GM12801 (cell line): ENCODE data around the gene CXCL6.

Source experiments
- TF ChIP-seq, protein P1 (sequence below): IDR thresholded peaks from one replicate; pipeline ENCODE4 v1.5.1; 2011; ENCODE audit warnings: control low read depth; ENCODE audit not compliant: insufficient read length; ENCODE audit errors: extremely low read depth

The CXCL6 gene

DNA sequence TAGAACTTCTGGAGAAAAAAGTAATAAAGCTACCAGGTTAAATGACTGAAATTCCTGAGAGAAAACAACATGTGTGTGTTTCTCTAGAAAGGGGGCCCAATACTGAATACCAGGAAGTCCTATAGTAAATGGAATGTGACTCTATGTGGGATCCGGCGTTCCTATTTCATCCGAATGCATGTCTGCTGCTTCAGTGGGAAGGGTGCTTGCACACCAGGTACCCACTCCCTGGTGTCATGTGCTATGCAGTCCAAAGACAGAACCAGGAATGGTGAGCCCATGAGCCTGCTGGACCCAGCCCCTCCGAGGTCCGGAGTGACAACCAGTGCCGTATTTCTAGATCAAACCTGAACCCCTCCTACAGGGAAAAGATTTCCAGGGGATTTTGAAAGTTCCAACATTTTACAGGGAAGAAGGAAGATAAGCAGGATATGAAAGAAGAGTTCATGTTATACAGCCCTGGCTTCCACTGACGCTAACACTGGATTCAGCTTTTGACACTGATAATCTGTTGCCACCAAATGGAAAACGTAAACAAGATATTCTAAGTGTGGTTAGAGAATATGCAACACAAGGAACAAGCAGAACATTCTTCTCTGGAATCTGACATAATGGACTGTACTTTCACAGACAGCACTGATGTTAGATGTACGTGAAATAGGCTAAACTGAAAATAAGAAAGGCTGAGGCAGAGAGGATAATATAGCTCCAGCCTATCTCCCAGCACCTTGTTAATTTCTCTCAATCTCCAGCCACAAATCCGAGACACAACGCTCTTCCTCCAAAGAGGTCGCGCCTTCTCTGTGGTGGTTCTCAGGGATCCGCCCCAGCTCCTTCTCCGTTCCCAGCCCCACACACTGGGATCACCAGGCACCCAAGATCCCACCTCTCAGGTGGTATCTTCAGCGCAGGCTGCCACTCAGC is 32.0 kb downstream of the CXCL6 start:
- TF ChIP-seq, protein P1, sequence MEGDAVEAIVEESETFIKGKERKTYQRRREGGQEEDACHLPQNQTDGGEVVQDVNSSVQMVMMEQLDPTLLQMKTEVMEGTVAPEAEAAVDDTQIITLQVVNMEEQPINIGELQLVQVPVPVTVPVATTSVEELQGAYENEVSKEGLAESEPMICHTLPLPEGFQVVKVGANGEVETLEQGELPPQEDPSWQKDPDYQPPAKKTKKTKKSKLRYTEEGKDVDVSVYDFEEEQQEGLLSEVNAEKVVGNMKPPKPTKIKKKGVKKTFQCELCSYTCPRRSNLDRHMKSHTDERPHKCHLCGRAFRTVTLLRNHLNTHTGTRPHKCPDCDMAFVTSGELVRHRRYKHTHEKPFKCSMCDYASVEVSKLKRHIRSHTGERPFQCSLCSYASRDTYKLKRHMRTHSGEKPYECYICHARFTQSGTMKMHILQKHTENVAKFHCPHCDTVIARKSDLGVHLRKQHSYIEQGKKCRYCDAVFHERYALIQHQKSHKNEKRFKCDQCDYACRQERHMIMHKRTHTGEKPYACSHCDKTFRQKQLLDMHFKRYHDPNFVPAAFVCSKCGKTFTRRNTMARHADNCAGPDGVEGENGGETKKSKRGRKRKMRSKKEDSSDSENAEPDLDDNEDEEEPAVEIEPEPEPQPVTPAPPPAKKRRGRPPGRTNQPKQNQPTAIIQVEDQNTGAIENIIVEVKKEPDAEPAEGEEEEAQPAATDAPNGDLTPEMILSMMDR: no peak

DNA sequence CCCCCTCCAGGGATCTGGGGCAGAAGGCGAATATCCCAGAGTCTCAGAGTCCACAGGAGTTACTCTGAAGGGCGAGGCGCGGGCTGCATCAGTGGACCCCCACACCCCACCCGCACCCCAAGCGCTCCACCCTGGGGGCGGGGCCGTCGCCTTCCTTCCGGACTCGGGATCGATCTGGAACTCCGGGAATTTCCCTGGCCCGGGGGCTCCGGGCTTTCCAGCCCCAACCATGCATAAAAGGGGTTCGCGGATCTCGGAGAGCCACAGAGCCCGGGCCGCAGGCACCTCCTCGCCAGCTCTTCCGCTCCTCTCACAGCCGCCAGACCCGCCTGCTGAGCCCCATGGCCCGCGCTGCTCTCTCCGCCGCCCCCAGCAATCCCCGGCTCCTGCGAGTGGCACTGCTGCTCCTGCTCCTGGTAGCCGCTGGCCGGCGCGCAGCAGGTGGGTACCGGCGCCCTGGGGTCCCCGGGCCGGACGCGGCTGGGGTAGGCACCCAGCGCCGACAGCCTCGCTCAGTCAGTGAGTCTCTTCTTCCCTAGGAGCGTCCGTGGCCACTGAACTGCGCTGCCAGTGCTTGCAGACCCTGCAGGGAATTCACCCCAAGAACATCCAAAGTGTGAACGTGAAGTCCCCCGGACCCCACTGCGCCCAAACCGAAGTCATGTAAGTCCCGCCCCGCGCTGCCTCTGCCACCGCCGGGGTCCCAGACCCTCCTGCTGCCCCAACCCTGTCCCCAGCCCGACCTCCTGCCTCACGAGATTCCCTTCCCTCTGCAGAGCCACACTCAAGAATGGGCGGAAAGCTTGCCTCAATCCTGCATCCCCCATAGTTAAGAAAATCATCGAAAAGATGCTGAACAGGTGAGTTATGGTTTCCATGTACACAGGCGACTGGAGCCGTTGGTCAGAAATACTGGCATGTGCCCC is 32.9 kb downstream of the CXCL6 start, which contains the start of gene CXCL1:
Gene CXCL1 (plus strand): TSS at position 264 of the 926 bp plus-strand sequence. CDS start 78 bp downstream, at position 342.
- TF ChIP-seq, protein P1: no peak

DNA sequence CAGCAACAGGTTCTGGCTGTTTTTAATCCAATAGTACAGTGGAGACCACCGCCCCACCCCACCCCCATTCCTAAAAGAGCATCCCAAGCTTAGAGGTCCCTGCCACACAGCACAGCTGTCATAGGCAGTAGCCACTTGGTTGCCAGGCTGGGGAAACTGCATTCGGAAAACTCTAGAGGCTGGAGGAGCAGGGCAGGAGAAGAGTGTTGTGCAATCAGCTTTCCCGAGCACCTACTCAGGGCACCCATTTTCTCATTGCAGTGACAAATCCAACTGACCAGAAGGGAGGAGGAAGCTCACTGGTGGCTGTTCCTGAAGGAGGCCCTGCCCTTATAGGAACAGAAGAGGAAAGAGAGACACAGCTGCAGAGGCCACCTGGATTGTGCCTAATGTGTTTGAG is 33.8 kb downstream of the CXCL6 start:
- TF ChIP-seq, protein P1: no peak

DNA sequence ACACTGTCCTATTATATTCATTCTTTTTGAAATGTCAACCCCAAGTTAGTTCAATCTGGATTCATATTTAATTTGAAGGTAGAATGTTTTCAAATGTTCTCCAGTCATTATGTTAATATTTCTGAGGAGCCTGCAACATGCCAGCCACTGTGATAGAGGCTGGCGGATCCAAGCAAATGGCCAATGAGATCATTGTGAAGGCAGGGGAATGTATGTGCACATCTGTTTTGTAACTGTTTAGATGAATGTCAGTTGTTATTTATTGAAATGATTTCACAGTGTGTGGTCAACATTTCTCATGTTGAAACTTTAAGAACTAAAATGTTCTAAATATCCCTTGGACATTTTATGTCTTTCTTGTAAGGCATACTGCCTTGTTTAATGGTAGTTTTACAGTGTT is 34.3 kb downstream of the CXCL6 start:
- TF ChIP-seq, protein P1: no peak

DNA sequence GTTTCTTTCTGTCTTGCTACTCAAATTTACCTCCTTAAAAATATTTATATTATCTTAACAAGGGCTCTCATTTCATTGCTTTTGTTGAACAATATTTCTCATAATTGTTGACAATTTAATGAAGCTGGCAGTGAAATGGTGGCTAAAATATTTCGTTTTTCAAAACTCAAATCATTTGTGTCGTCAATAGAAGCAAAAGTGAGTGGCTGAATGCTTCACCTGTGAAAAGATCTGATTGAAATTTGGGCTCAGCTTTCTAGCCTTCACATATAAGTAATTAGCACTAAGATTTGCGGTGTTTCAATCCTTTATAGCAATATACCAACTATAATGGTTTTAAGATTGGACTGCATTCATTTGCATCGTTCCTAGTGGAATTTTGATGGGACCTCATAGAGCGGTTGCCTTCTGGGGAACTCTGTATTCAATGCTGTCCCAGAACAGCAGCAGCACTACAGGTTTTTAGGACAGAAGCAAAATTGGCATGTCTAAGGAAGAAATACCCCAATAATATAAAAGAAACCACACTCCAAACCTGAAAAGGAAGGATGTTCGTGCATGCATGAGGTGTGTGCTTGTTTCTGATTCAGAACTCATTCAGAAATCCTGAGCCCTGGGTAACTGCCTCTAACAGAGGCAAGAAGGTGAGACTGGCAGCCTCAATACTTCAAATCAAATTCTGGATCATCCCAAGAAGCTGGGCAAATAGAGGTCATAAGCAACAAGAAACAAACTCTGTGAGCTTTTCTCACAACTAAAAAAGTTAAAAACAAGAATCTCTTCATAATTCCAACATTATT is 35.2 kb downstream of the CXCL6 start:
- TF ChIP-seq, protein P1: no peak

DNA sequence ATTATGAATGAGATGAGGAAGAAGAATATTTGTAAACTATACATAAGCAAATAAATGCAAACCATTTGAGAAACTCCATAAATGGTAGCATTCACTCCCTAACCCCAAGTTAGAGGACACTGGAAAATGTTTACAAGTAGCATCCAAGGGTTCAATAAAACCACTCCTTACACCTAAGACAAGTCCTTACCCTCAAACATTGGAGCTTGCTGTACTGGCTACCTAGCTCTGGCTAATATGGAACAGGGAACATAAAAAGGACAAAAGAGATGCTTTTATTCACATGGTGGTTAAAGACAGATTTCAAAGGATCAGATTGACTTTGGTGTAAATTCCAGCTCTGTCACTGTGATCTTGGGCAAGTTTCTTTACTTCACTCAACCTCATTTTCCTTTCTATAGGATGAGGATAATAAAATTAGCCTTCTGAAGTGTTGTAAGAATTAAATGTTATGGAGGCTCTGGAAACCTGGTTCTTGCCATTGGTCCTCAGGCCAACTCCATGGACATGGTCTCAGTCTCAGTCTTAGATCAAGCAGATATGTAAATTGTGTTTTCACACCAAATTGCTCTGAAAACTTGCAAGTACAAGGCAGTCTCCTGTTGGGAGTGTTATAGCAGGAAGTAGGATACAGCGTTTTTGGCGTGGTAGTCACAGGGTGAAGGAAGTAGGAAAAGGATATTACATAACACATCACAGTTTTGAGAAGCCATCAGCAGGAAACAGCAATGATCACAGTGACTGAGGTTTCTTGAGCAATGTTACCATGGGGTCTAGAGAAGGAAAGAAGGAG is 36.0 kb downstream of the CXCL6 start:
- TF ChIP-seq, protein P1: no peak
